Panc1 (cell line): ENCODE measurements around the gene FADS2.

ENCODE experiments used
- CTCF ChIP-seq: fragments of 450-650 bp; IDR thresholded peaks from 2 replicates; pipeline ENCODE4 v1.5.1; 2017; ENCODE audit warnings: mild to moderate bottlenecking
- POLR2AphosphoS5 ChIP-seq: IDR thresholded peaks from 2 replicates; pipeline ENCODE4 v1.6.1; 2012; ENCODE audit warnings: mild to moderate bottlenecking, low read depth, low read length, moderate library complexity
- REST ChIP-seq, 2 experiments: IDR thresholded peaks; 2 replicates each; pipeline ENCODE4 v1.6.1; 2011 to 2012; ENCODE audit warnings: low read depth in 2 of 2, control low read depth in 1 of 2, low read length in 1 of 2, mild to moderate bottlenecking in 1 of 2, moderate library complexity in 1 of 2; ENCODE audit not compliant: insufficient read depth in 1 of 2
- SIN3A ChIP-seq: IDR thresholded peaks from 2 replicates; pipeline ENCODE4 v1.6.1; 2012; ENCODE audit warnings: low read depth, mild to moderate bottlenecking, low read length, moderate library complexity, borderline replicate concordance; ENCODE audit not compliant: insufficient read depth
- TCF7L2 ChIP-seq: IDR thresholded peaks from 2 replicates; pipeline ENCODE4 v1.6.1; 2011; ENCODE audit warnings: mild to moderate bottlenecking, low read depth, low read length, inconsistent platforms

- TF ChIP-seq CTCF (no peak), POLR2AphosphoS5 (no peak), REST (IDR thresholded peaks at IDR 0.05; ENCODE audit: insufficient read depth in 1 of 2, low read depth in 2 of 2, low read length in 1 of 2) (no peak), TCF7L2 (no peak), SIN3A (no peak)
Observed at GRCh38 chr11:61916737-61917333, 88.7 kb downstream of the FADS2 start.
